SK-N-SH (cell line): ENCODE results near the gene RIOK1. TPM values are rescaled to one million over a fixed set of nuclear protein-coding genes. Genes with fewer than 3 reads are reported as not detected.
"Not testable (repeated sequence)": the region's sequence is repeated elsewhere in the genome, so short reads cannot be mapped to it uniquely, and the experiment has no call there.

Source experiments
- CTCF ChIA-PET: fragments of 300-600, 350-600 bp; formaldehyde crosslinking; extraction: SDS; loops from one replicate; lab custom pipeline; 2021; lab: Yijun Ruan, JAX
- POLR2A ChIA-PET: fragments of 350-600 bp; sonication (Branson Sonifier 250); formaldehyde crosslinking; extraction: SDS; loops from one replicate; lab custom pipeline; 2020; ENCODE audit warnings: antibody characterized with exemption, inconsistent platforms; lab: Yijun Ruan, JAX
- DNase-seq: peaks from one replicate; pipeline ENCODE4 v3.0.0; 2012
- H2AFZ ChIP-seq: fragments of 200-600 bp; sonication (generic); 2 replicates; pipeline ENCODE4 v1.8.1; 2016; ENCODE audit warnings: antibody characterized with exemption, mild to moderate bottlenecking, low read depth
- H3F3A ChIP-seq: fragments of 200-600 bp; sonication (generic); replicated peaks from 2 replicates; pipeline ENCODE3; 2016; ENCODE audit warnings: antibody characterized with exemption, mild to moderate bottlenecking; ENCODE audit not compliant: insufficient read depth
- H3K27ac ChIP-seq, 2 experiments: fragments of 200-500 bp in 1 of 2; fragments of 200-600 bp in 1 of 2; sonication (Bioruptor generic) in 1 of 2; sonication (generic), shearing (Covaris generic) in 1 of 2; 2 replicates each; pipeline versions ENCODE4 v1.5.1 to v1.6.1; 2014 to 2016; ENCODE audit warnings: low read depth in 2 of 2, inconsistent platforms in 1 of 2, low read length in 1 of 2, mild to moderate bottlenecking in 1 of 2, mixed read lengths in 1 of 2
- H3K27me3 ChIP-seq: fragments of 200-600 bp; sonication (generic), shearing (Covaris generic); 2 replicates; pipeline ENCODE4 v1.6.1; 2016; ENCODE audit warnings: mixed run types; ENCODE audit not compliant: insufficient read depth
- H3K36me3 ChIP-seq, 2 experiments: fragments of 200-500 bp in 1 of 2; fragments of 200-600 bp in 1 of 2; sonication (Bioruptor generic) in 1 of 2; sonication (generic) in 1 of 2; replicated peaks in 1 of 2; 2 replicates each; pipeline versions ENCODE3 to v1.5.1; 2014 to 2016; ENCODE audit warnings: low read length in 1 of 2, mild to moderate bottlenecking in 1 of 2; ENCODE audit not compliant: insufficient read depth in 2 of 2, control insufficient read depth in 1 of 2
- H3K4me1 ChIP-seq, 2 experiments: fragments of 200-500 bp in 1 of 2; fragments of 200-600 bp in 1 of 2; sonication (Bioruptor generic) in 1 of 2; sonication (generic), shearing (Covaris generic) in 1 of 2; 2 replicates each; pipeline versions ENCODE4 v1.5.1 to v1.6.1; 2014 to 2016; ENCODE audit warnings: low read depth in 1 of 2, low read length in 1 of 2, mixed run types in 1 of 2; ENCODE audit not compliant: insufficient read depth in 2 of 2, control insufficient read depth in 1 of 2
- H3K4me2 ChIP-seq: fragments of 200-600 bp; sonication (generic), shearing (Covaris generic); 2 replicates; pipeline ENCODE4 v1.6.1; 2017; ENCODE audit warnings: mixed run types
- H3K4me3 ChIP-seq, 2 experiments: fragments of 200-500 bp in 1 of 2; fragments of 200-600 bp in 1 of 2; sonication (Bioruptor generic) in 1 of 2; sonication (generic), shearing (Covaris generic) in 1 of 2; 2 replicates each; pipeline versions ENCODE4 v1.5.1 to v1.8.1; 2014 to 2016; ENCODE audit warnings: low read depth in 2 of 2, inconsistent platforms in 1 of 2, low read length in 1 of 2, mild to moderate bottlenecking in 1 of 2, mixed read lengths in 1 of 2, moderate library complexity in 1 of 2
- H3K79me2 ChIP-seq: fragments of 200-600 bp; sonication (generic); 2 replicates; pipeline ENCODE4 v1.8.1; 2017; ENCODE audit warnings: mild to moderate bottlenecking; ENCODE audit not compliant: insufficient read depth
- H3K9ac ChIP-seq: fragments of 200-600 bp; sonication (generic); 2 replicates; pipeline ENCODE4 v1.6.1; 2017; ENCODE audit warnings: mixed run types
- H3K9me2 ChIP-seq: fragments of 200-600 bp; sonication (generic); 2 replicates; pipeline ENCODE4 v1.6.1; 2017; ENCODE audit warnings: mixed run types
- H3K9me3 ChIP-seq: fragments of 200-600 bp; sonication (generic); 2 replicates; pipeline ENCODE4 v1.6.1; 2017; ENCODE audit warnings: mixed run types, mild to moderate bottlenecking, moderate library complexity
- H4K20me1 ChIP-seq: fragments of 200-600 bp; sonication (generic); 2 replicates; pipeline ENCODE4 v1.6.1; 2017; ENCODE audit warnings: mild to moderate bottlenecking, mixed run types; ENCODE audit not compliant: insufficient read depth
- FOSL2 ChIP-seq: IDR thresholded peaks from 2 replicates; pipeline ENCODE4 v1.4.0; 2012; ENCODE audit warnings: low read depth, mild to moderate bottlenecking, moderate library complexity, borderline replicate concordance
- FOXJ3 ChIP-seq: sonication (generic); formaldehyde crosslinking; IDR thresholded peaks from 2 replicates; pipeline ENCODE4 v1.5.1; 2020; ENCODE audit warnings: mild to moderate bottlenecking, missing genetic modification reagents
- GABPA ChIP-seq: IDR thresholded peaks from 2 replicates; pipeline ENCODE4 v1.4.0; 2012; ENCODE audit warnings: low read depth, mild to moderate bottlenecking
- NRF1 ChIP-seq: IDR thresholded peaks from 2 replicates; pipeline ENCODE4 v1.6.1; 2012; ENCODE audit warnings: low read depth, mild to moderate bottlenecking, low read length
- RAD21 ChIP-seq: IDR thresholded peaks from 2 replicates; pipeline ENCODE4 v1.6.1; 2012; ENCODE audit warnings: mild to moderate bottlenecking, low read length
- RFX5 ChIP-seq: IDR thresholded peaks from 2 replicates; pipeline ENCODE4 v1.6.1; 2012; ENCODE audit warnings: mild to moderate bottlenecking, improper control_type of control experiment, low read length
- RXRA ChIP-seq: IDR thresholded peaks from 2 replicates; pipeline ENCODE4 v1.4.0; 2012; ENCODE audit warnings: low read depth, mild to moderate bottlenecking, borderline replicate concordance
- TAF1 ChIP-seq: IDR thresholded peaks from 2 replicates; pipeline ENCODE4 v1.6.1; 2012; ENCODE audit warnings: low read depth, mild to moderate bottlenecking, low read length, moderate library complexity, borderline replicate concordance
- WGBS: methylation state at CpG from one replicate; pipeline ENCODE4 v1.1.6; 2017; ENCODE audit warnings: low lambda C conversion rate; 5-methylcytosine and 5-hydroxymethylcytosine counted together
- polyA plus RNA-seq, 3 experiments: library from polyadenylated mRNA; depleted of rRNA; stranded (reverse); fragments of >200 nt; gene quantifications; 2 replicates each; pipeline ENCODE4 v1.2.3, GENCODE V29; 2012
- TF ChIP-seq, protein P1 (sequence below): IDR thresholded peaks from 2 replicates; pipeline ENCODE4 v1.6.1; 2012; ENCODE audit warnings: mild to moderate bottlenecking, low read depth, low read length, moderate library complexity
- TF ChIP-seq, protein P2 (sequence below): IDR thresholded peaks from 2 replicates; pipeline ENCODE4 v1.4.0; 2012; ENCODE audit warnings: low read depth, borderline replicate concordance
- TF ChIP-seq, protein P3 (sequence below): IDR thresholded peaks from 2 replicates; pipeline ENCODE4 v1.4.0; 2012; ENCODE audit warnings: low read depth
- TF ChIP-seq, protein P4 (sequence below): fragments of 150-350 bp; IDR thresholded peaks from 2 replicates; pipeline ENCODE4 v1.6.1; 2017; ENCODE audit warnings: antibody characterized with exemption, low read length, low read depth, borderline replicate concordance

The RIOK1 gene
- polyA plus RNA-seq, 1 of the 3 experiments (the other 2 are of a cell fraction): 18.7 TPM

DNA sequence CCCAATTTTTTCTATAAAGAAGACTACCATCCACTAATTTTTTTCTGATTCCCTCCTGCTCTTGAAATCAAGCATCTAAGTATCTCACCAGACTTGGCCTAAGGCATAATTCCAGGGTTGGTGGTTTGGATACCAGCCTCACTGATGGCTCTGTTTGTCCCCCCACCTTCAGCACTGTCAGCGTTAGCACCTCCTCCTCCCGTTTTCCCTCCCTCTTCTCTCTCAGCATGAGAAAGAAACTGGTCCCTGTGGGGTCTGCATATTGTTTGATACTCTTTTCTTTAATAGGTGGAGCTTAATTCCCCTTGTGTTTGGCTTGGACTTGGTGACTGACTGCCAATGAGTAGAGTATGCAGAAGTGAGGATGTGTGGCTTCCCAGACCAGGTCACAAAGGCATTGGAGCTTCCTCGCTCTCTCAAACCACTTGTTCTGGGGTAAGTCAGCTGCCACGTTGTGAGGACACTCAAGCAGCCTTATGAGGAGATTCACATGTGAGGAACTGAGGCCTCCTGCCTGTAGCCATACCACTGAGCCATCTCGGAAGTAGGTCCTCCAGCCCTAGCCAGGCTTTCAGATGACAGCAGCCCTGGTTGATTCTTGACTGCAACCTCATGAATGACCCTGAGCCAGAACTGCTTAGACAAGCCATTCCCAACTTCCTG is 65.2 kb downstream of the RIOK1 start:
- no peaks in the 10 kb centered on the region for H3K27me3 ChIP-seq
- ChIA-PET CTCF (no interaction called here), POLR2A (no interaction called here)
- H3K4me2 ChIP-seq: no peak overlapping the region
- H3K4me3 ChIP-seq: no peak overlapping the region
- no peak overlapping the region for H2AFZ ChIP-seq
- H3K9ac ChIP-seq: no peak overlapping the region
- no peaks in the 10 kb centered on the region for H3K79me2 ChIP-seq
- H3K9me2 ChIP-seq: no peaks in the 10 kb centered on the region
- TF ChIP-seq TAF1: no peak
- TF ChIP-seq FOSL2: no peak
- TF ChIP-seq, protein P1, sequence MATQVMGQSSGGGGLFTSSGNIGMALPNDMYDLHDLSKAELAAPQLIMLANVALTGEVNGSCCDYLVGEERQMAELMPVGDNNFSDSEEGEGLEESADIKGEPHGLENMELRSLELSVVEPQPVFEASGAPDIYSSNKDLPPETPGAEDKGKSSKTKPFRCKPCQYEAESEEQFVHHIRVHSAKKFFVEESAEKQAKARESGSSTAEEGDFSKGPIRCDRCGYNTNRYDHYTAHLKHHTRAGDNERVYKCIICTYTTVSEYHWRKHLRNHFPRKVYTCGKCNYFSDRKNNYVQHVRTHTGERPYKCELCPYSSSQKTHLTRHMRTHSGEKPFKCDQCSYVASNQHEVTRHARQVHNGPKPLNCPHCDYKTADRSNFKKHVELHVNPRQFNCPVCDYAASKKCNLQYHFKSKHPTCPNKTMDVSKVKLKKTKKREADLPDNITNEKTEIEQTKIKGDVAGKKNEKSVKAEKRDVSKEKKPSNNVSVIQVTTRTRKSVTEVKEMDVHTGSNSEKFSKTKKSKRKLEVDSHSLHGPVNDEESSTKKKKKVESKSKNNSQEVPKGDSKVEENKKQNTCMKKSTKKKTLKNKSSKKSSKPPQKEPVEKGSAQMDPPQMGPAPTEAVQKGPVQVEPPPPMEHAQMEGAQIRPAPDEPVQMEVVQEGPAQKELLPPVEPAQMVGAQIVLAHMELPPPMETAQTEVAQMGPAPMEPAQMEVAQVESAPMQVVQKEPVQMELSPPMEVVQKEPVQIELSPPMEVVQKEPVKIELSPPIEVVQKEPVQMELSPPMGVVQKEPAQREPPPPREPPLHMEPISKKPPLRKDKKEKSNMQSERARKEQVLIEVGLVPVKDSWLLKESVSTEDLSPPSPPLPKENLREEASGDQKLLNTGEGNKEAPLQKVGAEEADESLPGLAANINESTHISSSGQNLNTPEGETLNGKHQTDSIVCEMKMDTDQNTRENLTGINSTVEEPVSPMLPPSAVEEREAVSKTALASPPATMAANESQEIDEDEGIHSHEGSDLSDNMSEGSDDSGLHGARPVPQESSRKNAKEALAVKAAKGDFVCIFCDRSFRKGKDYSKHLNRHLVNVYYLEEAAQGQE: no peak
- no peak for TF ChIP-seq RFX5
- TF ChIP-seq, protein P2, sequence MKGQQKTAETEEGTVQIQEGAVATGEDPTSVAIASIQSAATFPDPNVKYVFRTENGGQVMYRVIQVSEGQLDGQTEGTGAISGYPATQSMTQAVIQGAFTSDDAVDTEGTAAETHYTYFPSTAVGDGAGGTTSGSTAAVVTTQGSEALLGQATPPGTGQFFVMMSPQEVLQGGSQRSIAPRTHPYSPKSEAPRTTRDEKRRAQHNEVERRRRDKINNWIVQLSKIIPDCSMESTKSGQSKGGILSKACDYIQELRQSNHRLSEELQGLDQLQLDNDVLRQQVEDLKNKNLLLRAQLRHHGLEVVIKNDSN: no peak
- no peak for TF ChIP-seq RXRA
- no peak for TF ChIP-seq GABPA
- no peak for TF ChIP-seq NRF1
- TF ChIP-seq, protein P3, sequence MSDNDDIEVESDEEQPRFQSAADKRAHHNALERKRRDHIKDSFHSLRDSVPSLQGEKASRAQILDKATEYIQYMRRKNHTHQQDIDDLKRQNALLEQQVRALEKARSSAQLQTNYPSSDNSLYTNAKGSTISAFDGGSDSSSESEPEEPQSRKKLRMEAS: no peak
- TF ChIP-seq, protein P4, sequence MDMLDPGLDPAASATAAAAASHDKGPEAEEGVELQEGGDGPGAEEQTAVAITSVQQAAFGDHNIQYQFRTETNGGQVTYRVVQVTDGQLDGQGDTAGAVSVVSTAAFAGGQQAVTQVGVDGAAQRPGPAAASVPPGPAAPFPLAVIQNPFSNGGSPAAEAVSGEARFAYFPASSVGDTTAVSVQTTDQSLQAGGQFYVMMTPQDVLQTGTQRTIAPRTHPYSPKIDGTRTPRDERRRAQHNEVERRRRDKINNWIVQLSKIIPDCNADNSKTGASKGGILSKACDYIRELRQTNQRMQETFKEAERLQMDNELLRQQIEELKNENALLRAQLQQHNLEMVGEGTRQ: no peak
- TF ChIP-seq RAD21: no peak
- no peak for TF ChIP-seq FOXJ3
- no peaks in the 10 kb centered on the region for H3F3A ChIP-seq
- H3K4me1 ChIP-seq: no peaks in the 10 kb centered on the region
- no peak overlapping the region for H3K27ac ChIP-seq
- 37% methylated on average over 4 of the region's 5 CpGs for WGBS
- no peaks in the 10 kb centered on the region for H3K36me3 ChIP-seq
- H3K9me3 ChIP-seq: no peaks in the 10 kb centered on the region
- no peak for DNase-seq
- H4K20me1 ChIP-seq: no peaks in the 10 kb centered on the region

DNA sequence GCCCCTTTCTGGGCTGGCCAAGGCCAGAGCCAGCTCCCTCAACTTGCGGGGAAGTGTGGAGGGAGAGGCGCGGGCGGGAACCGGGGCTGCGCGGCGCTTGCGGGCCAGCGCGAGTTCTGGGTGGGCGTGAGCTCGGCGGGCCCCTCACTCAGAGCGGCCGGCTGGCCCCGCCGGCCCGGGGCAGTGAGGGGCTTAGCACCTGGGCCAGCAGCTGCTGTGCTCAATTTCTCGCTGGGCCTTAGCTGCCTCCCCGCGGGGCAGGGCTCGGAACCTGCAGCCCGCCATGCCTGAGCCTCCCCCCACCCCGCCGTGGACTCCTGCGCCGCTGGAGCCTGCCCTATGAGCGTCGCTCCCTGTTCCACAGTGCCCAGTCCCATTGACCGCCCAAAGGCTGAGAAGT is 66.7 kb downstream of the RIOK1 start:
- H4K20me1 ChIP-seq, H3K27me3 ChIP-seq, H3K4me1 ChIP-seq, H3K36me3 ChIP-seq, H3K9me3 ChIP-seq, H3K27ac ChIP-seq, DNase-seq, CTCF ChIA-PET, H2AFZ ChIP-seq, H3K9ac ChIP-seq, H3K79me2 ChIP-seq, H3K4me2 ChIP-seq, POLR2A ChIA-PET, H3K9me2 ChIP-seq, H3K4me3 ChIP-seq, H3F3A ChIP-seq: not testable (repeated sequence)
- 91% methylated on average over 6 of the region's 31 CpGs for WGBS
